MM.1S (cell line): ENCODE results near the gene LITAFD.

Experiments
- DNase-seq: peaks from one replicate; pipeline ENCODE4 v3.0.0-alpha.2; 2015
- H2AFZ ChIP-seq: fragments of 300-600 bp; sonication (generic); 2 replicates; pipeline ENCODE4 v1.6.0; 2016; ENCODE audit warnings: antibody characterized with exemption, low read length
- H3F3A ChIP-seq: fragments of 300-600 bp; sonication (generic); 2 replicates; pipeline ENCODE4 v1.6.1; 2016; ENCODE audit warnings: mild to moderate bottlenecking, antibody characterized with exemption, low read length, moderate library complexity, mixed read lengths; ENCODE audit not compliant: insufficient read depth
- H3K27ac ChIP-seq: fragments of 300-600 bp; sonication (generic); 2 replicates; pipeline ENCODE4 v1.5.1; 2016; ENCODE audit warnings: mild to moderate bottlenecking, low read length
- H3K27me3 ChIP-seq: fragments of 300-600 bp; sonication (generic); replicated peaks from 2 replicates; pipeline ENCODE4 v1.6.0; 2016; ENCODE audit warnings: low read length; ENCODE audit not compliant: insufficient read depth
- H3K36me3 ChIP-seq: fragments of 300-600 bp; sonication (generic); replicated peaks from 2 replicates; pipeline ENCODE4 v1.6.1; 2016; ENCODE audit warnings: mild to moderate bottlenecking, low read length, mixed read lengths; ENCODE audit not compliant: insufficient read depth
- H3K4me1 ChIP-seq: fragments of 300-600 bp; sonication (generic); 2 replicates; pipeline ENCODE4 v1.6.1; 2016; ENCODE audit warnings: low read length, mixed read lengths
- H3K4me2 ChIP-seq: fragments of 300-600 bp; sonication (generic); 2 replicates; pipeline ENCODE4 v1.6.0; 2016; ENCODE audit warnings: low read depth, low read length
- H3K4me3 ChIP-seq: fragments of 300-600 bp; sonication (generic); 2 replicates; pipeline ENCODE4 v1.5.1; 2016; ENCODE audit warnings: low read length, mixed read lengths
- H3K79me2 ChIP-seq: fragments of 300-600 bp; sonication (generic); 2 replicates; pipeline ENCODE4 v1.6.1; 2016; ENCODE audit warnings: mixed run types, low read length, mixed read lengths
- H3K9ac ChIP-seq: fragments of 300-600 bp; sonication (generic); 2 replicates; pipeline ENCODE4 v1.6.1; 2016; ENCODE audit warnings: low read length, mixed read lengths
- H3K9me2 ChIP-seq: fragments of 300-600 bp; sonication (generic); replicated peaks from 2 replicates; pipeline ENCODE4 v1.6.1; 2016; ENCODE audit warnings: mild to moderate bottlenecking, low read length, mixed read lengths; ENCODE audit not compliant: insufficient read depth
- H3K9me3 ChIP-seq: fragments of 300-600 bp; sonication (generic); replicated peaks from 2 replicates; pipeline ENCODE4 v1.6.1; 2016; ENCODE audit warnings: mild to moderate bottlenecking, low read length, mixed read lengths; ENCODE audit not compliant: insufficient read depth
- H4K20me1 ChIP-seq: fragments of 300-600 bp; sonication (generic); 2 replicates; pipeline ENCODE4 v1.6.1; 2016; ENCODE audit warnings: mild to moderate bottlenecking, low read length, moderate library complexity, mixed read lengths; ENCODE audit not compliant: insufficient read depth
- EZH2 ChIP-seq: fragments of 300-600 bp; sonication (generic); optimal IDR thresholded peaks from 2 replicates; pipeline ENCODE3; 2017; ENCODE audit warnings: low read depth, mild to moderate bottlenecking, antibody characterized with exemption, low read length, mixed read lengths
- EZH2phosphoT487 ChIP-seq: fragments of 300-600 bp; sonication (generic); IDR thresholded peaks from 2 replicates; pipeline ENCODE4 v1.6.1; 2018; ENCODE audit warnings: antibody characterized with exemption, low read length
- TF ChIP-seq, protein P1 (sequence below): fragments of 300-600 bp; sonication (generic); IDR thresholded peaks from 2 replicates; pipeline ENCODE4 v1.5.1; 2016; ENCODE audit warnings: antibody characterized with exemption, low read length, mixed read lengths

The LITAFD gene

GRCh38 chr16:8845699-8846298 lies 36.4 kb upstream of the LITAFD start:
- no peaks in the 10 kb centered on the region for H3K9me3 ChIP-seq
- no peak for TF ChIP-seq EZH2
- TF ChIP-seq EZH2phosphoT487, result no peak
- TF ChIP-seq, protein P1, sequence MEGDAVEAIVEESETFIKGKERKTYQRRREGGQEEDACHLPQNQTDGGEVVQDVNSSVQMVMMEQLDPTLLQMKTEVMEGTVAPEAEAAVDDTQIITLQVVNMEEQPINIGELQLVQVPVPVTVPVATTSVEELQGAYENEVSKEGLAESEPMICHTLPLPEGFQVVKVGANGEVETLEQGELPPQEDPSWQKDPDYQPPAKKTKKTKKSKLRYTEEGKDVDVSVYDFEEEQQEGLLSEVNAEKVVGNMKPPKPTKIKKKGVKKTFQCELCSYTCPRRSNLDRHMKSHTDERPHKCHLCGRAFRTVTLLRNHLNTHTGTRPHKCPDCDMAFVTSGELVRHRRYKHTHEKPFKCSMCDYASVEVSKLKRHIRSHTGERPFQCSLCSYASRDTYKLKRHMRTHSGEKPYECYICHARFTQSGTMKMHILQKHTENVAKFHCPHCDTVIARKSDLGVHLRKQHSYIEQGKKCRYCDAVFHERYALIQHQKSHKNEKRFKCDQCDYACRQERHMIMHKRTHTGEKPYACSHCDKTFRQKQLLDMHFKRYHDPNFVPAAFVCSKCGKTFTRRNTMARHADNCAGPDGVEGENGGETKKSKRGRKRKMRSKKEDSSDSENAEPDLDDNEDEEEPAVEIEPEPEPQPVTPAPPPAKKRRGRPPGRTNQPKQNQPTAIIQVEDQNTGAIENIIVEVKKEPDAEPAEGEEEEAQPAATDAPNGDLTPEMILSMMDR, result no peak
- H3K9ac ChIP-seq, result no peak overlapping the region
- no peaks in the 10 kb centered on the region for H3K27me3 ChIP-seq
- no peak overlapping the region for H2AFZ ChIP-seq
- H4K20me1 ChIP-seq, result peaks cover 10% of the 10 kb centered on the region; the same call in 1 of the 2 replicates
- H3K27ac ChIP-seq, result no peak overlapping the region
- no peak for DNase-seq
- H3K79me2 ChIP-seq, result peaks cover 32% of the 10 kb centered on the region
- H3K36me3 ChIP-seq, result no peaks in the 10 kb centered on the region; the same call in none of the 2 replicates
- H3K9me2 ChIP-seq, result no peaks in the 10 kb centered on the region
- H3F3A ChIP-seq, result 0 out of 2 replicates have a peak, but pooled peaks cover 3% of the 10 kb centered on the region
- H3K4me3 ChIP-seq, result no peak overlapping the region
- no peaks in the 10 kb centered on the region for H3K4me1 ChIP-seq
- no peak overlapping the region for H3K4me2 ChIP-seq

GRCh38 chr16:8846401-8846932 lies 35.7 kb upstream of the LITAFD start:
- H3K27ac ChIP-seq, result no peak overlapping the region
- no peaks in the 10 kb centered on the region; the same call in none of the 2 replicates for H3K36me3 ChIP-seq
- H3K9me2 ChIP-seq, result no peaks in the 10 kb centered on the region
- DNase-seq, result no peak
- H3K79me2 ChIP-seq, result peaks cover 31% of the 10 kb centered on the region
- TF ChIP-seq, protein P1, result no peak
- TF ChIP-seq EZH2phosphoT487, result no peak
- no peak for TF ChIP-seq EZH2
- H3K27me3 ChIP-seq, result no peaks in the 10 kb centered on the region
- 0 out of 2 replicates have a peak, but pooled peaks cover 3% of the 10 kb centered on the region for H3F3A ChIP-seq
- H4K20me1 ChIP-seq, result peaks cover 10% of the 10 kb centered on the region; the same call in 1 of the 2 replicates
- H3K9me3 ChIP-seq, result no peaks in the 10 kb centered on the region
- no peaks in the 10 kb centered on the region for H3K4me1 ChIP-seq
- H3K9ac ChIP-seq, result no peak overlapping the region
- no peak overlapping the region for H3K4me2 ChIP-seq
- no peak overlapping the region for H2AFZ ChIP-seq
- no peak overlapping the region for H3K4me3 ChIP-seq

- Histone ChIP-seq H3K9me2 (no peaks in the 10 kb centered on the region), H3K4me2 (no peak overlapping the region), H3K4me1 (no peaks in the 10 kb centered on the region), H3K9me3 (no peaks in the 10 kb centered on the region), H3K4me3 (no peak overlapping the region), H3K36me3 (no peaks in the 10 kb centered on the region; the same call in none of the 2 replicates), H3K9ac (no peak overlapping the region), H3F3A (0 out of 2 replicates have a peak, but pooled peaks cover 3% of the 10 kb centered on the region), H2AFZ (no peak overlapping the region), H3K27me3 (no peaks in the 10 kb centered on the region), H4K20me1 (peaks cover 10% of the 10 kb centered on the region; the same call in 1 of the 2 replicates), H3K79me2 (peaks cover 31% of the 10 kb centered on the region), H3K27ac (no peak overlapping the region)
- TF ChIP-seq, protein P1, result no peak
- TF ChIP-seq EZH2, result no peak
- no peak for TF ChIP-seq EZH2phosphoT487
- no peak for DNase-seq
Measured at GRCh38 chr16:8847145-8847544, 35.0 kb upstream of the LITAFD start.
